ENCODE results near the gene NMRK2.
"Not testable (repeated sequence)": the region's sequence is repeated elsewhere in the genome, so short reads cannot be mapped to it uniquely, and the experiment has no call there.

The NMRK2 gene, protein sequence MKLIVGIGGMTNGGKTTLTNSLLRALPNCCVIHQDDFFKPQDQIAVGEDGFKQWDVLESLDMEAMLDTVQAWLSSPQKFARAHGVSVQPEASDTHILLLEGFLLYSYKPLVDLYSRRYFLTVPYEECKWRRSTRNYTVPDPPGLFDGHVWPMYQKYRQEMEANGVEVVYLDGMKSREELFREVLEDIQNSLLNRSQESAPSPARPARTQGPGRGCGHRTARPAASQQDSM

DNA sequence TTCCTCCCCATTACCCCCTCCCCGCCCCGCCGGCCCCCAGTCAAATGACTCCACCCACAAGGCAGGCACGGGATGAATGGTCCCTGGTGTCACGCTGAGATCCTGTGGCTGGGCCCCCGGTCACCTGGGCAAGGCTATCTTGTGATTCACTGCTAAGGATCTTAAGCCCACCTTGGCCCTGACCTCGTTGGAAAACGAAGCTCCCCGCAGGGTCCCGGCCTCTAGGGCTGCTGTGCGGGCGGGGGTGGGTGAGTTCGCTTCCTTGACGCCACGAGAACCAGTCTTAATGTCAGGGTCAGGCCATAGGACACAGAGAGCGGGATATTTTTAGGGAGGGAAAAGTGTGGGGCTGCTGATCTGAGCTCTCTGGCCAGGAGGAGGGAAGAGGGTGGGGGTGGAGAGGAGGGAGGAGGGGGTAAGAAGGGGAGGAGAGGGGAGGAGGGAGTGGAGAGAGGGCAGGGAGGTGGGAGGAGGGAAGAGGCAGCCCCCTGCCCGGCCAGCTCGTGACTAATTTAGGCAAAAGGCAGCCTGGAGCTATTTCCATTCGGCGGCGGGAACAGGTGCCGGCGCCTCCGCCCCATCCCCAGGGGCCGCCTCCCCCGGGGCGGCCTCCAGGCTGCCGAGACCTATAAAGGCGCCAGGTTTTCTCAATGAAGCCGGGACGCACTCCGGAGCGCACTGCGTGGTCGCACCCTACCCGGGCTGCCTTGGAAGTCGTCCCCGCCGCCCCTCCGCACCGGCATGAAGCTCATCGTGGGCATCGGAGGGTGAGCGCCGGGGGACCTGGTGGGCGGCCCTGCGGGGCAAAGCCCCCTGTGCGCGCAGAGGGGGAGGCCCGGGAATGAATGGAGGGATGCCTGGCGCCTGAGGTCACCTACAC is at the start of gene NMRK2:
Gene NMRK2 (plus strand): TSS at position 139 of the 880 bp plus-strand sequence. CDS start 603 bp downstream, at position 742.
- DNase-seq = no peak

DNA sequence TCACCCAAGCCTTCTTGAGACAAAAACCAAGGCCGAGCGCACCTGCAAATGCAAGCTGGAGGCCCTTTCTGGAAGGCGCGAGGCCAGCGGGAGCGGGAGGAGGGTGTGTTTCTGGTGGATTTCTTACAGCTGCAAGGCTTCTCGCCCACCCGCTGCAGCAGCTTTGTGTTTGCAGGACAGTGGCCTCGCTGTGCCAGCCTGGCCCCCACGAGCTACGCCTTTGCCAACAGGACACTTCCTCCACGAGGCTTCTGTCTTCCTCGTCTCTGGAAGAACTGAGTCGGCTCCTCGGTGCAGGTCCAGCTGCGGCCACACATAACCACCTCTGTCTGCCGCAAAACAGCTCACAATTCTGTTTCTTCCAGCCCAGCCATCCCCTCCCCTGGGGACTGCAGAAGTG is 42.3 kb upstream of the NMRK2 start:
- DNase-seq = no peak

DNA sequence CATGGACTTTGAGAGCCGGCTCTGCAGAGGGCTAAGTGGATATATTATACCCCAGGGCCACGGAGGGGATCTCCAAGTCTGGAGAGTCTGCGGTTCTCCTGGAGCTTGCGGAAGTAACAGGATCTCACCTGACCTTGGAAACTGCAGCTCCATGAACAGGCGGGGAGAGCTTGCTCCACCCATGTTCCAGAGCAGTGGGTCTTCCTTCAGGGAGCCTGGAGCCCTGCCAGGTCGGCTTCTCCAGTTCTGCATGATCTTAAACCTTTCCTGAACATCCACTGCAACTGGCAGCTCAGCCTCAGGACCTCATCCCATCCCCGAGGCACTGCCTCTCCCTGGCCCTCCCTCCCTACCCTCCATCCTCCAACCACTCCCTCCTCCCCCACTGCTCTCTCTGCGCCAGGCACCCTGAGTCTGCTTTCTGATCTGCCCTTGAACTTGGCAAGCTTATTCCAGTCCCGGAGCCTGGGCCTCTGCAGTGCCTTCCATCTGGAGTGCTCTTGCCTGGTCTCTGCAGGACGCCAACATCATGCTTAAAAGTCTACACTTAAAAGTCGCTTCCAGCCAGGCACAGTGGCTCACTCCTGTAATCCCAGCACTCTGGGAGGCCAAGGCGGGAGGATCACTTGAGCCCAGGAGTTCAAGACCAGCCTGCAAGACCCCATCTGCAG is 39.2 kb upstream of the NMRK2 start:
- DNase-seq = no peak

DNA sequence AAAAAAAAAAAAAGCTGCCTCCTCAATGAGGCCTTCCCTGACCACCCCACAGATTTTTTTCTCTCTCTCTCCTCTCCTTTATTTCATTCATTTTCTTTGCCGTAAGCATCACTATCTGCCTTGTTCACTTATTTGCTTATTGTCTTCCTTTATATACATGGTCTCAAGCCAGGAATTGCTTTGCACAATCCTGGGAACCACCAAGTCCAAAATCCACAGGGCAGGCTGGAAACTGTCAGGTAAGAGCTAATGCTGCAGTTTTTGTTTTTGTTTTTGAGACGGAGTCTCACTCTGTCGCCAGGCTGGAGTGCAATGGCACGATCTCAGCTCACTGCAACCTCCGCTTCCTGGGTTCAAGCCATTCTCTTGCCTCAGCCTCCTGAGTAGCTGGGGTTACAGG is 37.9 kb upstream of the NMRK2 start:
- not testable (repeated sequence) for DNase-seq

DNA sequence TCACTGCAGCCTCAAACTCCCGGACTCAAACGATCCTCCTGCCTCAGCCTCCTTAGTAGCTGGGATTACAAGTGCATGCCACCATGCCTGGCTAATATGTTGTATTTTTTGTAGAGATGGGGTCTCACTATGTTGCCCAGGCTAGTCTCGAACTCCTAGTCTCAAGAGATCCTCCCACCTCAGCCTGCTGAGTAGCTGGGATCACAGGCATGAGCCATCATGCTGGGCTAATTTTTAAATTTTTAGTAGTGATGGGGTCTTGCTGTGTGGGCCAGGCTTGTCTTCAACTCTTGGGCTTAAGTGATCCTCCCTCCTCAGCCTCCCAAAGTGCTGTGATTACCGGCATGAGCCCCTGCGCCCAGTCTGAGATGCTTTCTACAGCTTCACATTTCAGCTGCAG is 37.1 kb upstream of the NMRK2 start:
- DNase-seq = no peak

DNA sequence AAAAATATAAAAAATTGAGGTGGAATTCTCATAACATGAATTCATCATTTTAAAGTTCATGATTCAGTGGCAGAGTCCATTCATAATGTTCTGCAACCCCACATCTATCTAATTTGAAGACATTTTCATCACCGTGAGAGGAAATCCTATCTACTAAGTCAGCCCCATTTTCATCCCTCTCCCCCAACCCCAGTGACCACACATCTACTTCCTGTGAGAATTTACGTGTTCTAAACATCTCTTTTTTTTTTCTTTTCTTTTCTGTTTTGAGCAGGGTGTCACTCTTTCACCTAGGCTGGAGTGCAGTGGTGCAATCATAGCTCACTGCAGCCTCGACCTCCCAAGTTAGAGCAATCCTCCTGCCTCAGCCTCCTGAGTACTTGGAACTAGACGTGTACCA is 34.9 kb upstream of the NMRK2 start:
- DNase-seq = no peak

DNA sequence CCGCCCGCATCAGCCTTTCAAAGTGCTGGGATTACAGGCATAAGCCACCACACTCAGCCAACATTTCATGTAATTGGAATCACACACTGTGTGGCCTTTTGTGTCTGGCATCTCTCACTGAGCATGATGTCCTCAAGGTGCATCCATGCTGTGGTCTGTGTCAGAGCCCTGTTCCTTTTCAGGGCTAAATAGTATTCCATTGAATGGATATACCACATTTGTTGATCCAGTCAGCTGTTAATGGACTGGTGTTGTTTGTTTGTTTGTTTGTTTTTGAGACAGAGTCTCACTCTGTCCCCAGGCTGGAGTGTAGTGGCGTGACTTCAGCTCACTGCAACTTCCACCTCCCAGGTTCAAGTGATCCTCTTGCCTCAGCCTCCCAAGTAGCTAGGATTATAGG is 34.4 kb upstream of the NMRK2 start:
- no peak for DNase-seq

DNA sequence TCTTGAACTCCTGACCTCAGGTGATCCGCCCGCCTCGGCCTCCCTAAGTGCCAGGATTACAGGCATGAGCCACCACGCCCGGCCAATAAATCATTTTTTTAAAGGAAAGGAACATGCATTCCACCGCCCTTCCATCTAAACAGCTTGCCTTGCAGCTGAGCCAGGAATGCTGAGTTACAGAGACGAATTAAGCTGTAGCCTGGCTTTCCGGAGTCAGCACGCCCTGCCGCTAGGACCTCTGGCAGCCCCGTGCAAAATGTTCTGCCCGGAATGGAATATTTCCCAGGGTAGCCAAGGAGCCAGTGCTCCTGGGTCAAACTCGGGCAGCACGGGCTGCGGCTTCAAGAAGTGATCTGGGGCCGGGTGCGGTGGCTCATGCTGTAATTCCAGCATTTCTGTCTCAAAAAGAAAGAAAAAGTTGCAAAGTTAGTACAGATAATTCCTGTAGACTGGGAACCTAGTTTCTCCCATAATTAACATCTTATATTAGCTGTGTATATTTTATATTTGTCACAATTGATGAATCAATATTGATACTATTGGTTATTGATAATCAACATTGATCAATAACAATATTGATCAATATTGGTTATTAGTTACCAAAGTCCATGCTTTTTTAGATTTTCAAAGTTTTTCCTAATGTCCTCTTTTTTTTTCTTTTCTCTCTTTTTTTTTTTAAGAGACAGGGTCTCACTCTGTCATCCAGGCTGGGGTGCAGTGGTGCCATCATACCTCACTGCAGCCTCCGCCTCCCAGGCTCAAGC is 33.2 kb upstream of the NMRK2 start:
- no peak for DNase-seq

DNA sequence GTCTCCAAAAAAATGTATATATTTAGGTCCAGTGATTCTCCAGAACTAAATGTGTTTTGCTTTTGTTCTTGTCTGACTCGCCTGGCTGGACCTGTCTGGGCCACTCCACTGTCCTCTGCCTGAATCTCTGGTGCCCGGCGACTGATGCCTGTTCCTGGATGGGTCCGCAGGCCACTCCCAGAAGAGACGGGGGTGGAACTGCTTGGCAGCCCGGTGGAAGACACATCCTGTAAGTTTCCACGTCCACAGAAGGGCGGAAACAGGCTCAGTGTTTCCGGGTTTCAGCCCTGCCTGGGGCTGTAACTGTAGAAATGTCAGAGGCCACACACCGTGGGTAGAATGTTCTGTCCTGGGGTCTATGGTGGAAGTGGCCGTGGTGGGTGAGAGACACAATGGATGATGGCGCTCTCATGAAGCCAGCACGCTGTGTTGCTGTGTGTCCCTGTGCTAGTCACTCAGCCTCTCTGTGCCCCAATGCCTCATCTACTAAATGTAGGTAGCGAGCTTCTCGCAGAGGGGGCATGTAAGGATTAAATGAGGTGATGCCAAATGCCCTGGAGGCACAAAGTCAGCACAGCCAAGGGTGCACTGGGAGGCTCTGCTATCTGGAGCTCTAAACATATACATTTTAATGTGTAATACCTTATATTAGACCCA is 30.4 kb upstream of the NMRK2 start:
- DNase-seq = no peak

DNA sequence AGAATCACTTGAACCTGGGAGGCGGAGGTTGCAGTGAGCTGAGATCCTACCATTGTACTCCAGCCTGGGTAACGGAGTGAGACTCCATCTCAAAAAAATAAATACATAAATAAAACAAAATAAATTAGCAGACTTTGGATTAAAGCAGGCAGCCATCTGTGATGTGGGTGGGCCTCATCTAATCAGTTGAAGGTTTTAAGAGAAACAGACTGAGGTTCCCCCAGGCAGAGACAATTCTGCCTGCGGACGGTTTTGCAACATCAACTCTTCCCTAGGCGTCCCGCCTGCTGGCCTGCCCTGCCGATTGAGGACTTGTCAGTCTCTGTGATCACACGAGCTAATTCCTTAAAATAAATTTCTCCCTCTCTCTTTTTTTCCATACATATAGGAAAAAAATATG is 28.6 kb upstream of the NMRK2 start:
- DNase-seq = no peak

DNA sequence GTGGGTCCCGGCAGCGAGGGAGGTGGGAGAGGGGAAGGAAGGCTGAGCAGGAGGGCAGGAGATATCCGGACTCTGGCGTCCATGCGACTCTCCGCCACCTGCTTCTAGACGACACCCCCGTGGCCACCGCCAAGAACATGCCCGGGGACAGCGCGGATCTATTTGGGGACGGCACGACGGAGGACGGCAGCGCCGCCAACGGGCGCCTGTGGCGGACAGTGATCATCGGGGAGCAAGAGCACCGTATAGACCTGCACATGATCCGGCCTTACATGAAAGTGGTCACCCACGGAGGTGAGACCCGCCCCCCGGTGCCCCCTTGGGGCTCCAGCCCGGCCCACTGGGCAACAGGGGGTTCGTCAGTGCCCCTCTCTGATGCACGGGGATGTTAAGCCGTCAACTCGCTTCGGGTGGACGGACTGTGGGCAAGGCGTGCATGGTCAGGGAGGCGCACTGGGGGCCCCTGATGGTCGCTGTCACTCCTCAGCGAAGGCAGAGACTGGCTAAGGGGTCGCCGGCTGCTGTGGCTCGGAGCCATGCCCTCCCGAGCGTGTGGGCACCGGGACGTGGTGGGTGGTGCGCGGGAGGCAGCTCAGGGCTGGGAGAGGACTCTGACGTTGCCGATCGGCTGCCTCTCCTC is 25.1 kb upstream of the NMRK2 start:
- DNase-seq = no peak

DNA sequence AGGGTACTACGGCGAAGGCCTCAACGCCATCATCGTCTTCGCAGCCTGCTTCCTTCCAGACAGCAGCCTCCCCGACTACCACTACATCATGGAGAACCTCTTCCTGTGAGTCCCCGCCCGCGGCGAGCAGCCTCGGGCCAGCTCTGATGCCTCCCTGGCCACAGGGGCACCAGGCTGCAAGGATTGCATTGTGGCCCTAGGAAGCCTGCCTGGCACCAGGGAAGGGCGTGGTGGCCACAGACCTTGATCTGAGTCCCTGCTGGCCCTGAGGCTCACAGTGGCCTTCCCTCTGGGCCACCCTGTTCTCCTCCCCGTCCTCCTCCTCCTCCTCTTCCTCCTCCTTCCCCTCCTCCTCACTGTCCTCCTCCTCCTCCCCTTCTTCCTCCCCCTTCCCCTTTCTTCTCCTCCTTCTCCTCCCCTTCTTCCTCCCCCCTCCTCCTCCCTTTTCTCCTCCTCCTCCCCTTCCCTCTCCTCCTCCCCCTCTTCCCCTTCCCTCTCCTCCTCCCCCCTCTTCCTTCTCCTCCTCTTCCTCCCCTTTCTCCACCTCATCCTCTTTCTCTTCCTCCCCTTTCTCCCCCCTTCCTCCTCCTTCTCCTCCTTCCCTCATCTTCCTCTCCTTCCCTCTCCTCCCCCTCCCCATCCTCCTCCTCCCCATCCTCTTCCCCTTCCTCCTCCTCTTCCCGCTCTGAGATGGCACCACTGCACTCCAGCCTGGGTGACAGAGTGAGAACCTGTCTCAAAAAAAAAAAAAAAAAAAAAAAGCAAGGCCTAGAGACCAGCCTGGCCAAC is 24.4 kb upstream of the NMRK2 start:
- no peak for DNase-seq

DNA sequence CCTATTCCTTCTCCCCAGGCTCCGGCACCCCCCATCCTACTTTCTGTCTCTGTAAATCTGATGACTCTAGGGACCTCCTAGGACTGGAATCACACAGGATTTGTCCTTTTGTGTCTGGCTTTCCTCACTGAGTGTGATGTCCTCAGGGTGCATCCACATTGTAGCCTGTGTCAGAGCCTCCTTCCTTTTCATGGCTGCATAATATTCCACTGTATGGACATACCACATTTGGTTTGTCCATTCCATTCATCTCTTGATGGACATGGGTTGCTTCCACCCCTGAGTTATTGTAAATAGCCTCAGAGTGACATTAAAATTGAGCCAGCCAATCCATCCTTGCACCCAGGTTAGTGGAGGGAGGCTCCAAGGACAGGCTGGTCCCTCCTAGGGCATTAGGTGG is 22.8 kb upstream of the NMRK2 start:
- DNase-seq = no peak

DNA sequence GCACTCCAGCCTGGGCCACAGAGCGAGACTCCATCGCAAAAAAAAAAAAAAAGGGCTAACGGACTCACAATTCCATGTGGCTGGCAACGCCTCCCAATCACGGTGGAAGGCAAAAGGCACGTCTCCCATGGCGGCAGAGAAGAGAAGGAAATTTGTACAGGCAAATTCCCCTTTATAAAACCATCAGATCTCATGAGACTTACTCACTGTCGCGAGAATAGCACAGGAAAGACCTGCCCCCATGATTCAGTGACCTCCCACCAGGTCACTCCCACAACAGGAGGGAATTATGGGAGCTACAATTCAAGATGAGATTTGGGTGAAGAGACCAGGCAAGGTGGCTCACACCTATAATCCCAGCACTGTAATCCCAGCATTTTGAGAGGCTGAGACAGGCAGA is 18.7 kb upstream of the NMRK2 start:
- no peak for DNase-seq

DNA sequence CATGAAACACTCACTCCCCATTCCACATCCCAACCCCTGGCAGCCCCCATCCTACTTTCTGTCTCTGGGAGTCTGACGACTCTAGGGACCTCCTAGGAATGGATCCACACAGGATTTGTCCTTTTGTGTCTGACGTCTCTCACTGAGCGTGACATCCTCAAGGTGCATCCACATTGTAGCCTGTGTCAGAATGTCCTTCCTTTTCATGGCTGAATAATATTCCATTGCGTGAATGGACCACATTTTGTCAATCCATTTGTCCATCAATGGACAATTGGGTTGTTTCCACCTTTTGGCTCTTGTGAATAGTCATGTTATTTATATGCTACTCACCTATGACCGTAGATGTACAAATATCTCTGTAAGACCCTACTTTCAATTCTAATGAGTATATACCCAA is 16.8 kb upstream of the NMRK2 start:
- DNase-seq = no peak

DNA sequence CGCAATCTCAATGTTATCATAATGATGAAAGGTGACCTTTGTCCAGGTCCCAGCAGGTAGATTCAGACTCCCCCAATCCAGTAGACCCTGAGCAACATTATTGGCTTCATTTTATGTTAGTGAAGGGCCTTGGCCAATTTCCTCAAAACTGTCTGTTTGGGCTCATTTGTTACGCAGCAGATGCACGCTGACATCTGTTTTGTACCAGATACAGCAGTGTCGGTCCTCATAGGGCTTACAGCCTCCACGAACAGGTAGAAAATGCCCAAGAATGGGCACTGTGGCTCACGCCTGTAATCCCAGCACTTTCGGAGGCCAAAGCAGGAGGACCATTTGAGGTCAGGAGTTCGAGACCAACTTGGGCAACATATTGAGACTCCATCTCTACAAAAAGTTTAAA is 13.1 kb upstream of the NMRK2 start:
- DNase-seq = no peak

DNA sequence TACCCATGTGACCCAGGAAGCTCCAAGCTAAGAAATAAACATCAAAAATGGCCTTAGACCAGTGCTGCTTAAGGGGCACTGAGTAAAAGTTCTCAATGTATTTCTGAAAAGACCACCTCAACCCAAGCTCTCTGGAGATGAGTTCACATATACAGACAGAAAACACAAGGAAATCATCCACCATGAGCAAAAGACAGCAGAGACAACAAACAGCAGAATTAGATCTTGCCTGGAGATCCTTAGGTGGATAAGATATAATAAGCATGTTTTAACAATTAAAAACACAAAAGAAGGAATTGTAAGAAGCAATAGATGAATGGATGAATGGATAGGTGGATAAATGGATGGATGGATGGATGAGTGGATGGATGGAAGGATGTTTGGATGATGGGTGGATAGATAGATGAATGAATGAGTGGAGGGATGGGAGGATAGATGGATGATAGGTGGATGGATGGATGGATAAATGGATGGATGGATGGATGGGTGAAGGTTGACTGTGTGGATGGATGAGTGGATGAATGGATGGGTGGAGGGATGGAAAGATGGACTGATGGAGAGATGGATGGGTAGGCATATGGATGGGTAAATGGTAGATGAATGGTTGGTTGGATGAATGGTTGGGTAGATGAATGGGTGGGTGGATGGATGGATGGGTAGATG is 9.6 kb upstream of the NMRK2 start:
- no peak for DNase-seq

DNA sequence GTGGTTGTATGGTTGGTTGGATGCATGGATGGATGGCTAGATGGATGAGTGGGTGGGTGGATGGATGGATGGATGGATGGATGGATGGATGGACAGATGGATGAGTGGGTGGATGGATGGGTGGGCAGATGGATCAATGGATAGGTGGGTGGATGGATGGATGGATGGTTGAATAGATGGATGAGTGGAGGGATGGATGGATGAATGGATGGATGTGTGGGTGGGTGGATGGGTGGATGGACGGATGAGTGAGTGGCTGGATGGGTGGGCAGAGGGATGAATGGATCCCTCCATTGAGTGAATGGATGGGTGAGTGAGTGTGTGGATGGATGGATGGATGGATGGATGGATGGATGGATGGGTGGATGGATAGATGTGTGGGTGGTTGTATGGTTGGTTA is 9.0 kb upstream of the NMRK2 start:
- DNase-seq = no peak

DNA sequence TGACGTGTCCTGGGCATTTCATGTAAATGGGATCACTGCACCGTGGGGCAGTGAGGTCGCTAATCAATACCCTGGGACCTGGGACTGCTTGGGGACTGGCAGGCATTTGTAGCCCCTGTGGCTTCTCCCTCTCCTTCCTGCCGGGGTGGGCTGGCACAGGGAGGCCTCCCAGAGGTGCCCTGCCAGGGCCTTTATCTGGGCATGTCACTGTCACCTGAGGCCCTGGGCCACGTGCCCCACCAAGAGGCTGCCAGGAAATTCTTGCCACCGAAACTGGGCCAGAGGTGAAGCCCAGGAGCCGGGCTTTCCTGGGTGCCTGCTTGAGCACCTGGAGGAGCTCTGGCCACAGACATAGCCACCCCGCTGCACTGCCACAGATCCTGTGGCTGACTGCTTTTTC is 1.8 kb upstream of the NMRK2 start:
- DNase-seq = no peak

DNA sequence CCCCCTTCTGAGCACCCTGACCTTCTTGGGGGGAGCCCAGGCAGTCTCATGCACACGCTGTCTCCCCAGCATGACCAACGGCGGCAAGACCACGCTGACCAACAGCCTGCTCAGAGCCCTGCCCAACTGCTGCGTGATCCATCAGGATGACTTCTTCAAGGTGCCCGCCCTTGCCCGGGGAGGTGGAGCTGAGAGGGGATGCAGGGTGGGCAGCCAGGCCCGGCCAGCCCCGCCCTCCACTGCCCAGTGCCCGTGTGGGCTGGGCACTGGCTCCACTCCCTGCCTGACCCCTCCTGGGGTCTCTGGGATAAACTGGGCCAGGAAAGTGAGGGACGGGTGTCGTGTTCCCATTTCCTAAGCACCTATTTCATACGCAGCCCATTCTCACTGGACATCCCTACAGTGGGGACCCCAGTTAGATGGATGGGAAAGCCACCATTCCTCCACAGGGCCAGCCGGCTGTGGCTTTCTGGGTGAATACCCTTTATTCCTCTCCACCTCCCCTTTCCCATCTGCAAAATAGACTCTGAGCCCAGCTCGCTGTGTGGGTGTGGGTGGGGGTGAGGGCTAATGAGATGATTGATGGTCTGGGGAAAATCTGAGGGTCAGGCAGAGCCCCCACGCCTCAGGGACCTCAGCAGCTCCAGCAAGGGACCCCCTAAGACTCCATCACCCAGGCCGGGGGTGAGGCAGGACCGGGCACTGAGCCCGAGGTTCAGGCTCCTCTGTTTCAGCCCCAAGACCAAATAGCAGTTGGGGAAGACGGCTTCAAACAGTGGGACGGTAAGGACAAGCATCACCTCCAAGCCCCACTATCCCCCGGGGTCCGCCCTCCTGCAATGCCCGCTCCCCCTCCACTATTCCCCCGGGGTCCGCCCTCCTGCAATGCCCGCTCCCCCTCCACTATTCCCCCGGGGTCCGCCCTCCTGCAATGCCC is 3.9 kb downstream of the NMRK2 start:
- DNase-seq = no peak
